HG02884 (cell line): ENCODE data around the gene PAM16.

Experiments used
- ATAC-seq: cut with Tn5 transposase; IDR thresholded peaks from one replicate; pipeline ENCODE4 v1.9.1; 2021; ENCODE audit warnings: mild to moderate bottlenecking, moderate library complexity; ENCODE audit not compliant: unreplicated experiment

PAM16 gene

DNA sequence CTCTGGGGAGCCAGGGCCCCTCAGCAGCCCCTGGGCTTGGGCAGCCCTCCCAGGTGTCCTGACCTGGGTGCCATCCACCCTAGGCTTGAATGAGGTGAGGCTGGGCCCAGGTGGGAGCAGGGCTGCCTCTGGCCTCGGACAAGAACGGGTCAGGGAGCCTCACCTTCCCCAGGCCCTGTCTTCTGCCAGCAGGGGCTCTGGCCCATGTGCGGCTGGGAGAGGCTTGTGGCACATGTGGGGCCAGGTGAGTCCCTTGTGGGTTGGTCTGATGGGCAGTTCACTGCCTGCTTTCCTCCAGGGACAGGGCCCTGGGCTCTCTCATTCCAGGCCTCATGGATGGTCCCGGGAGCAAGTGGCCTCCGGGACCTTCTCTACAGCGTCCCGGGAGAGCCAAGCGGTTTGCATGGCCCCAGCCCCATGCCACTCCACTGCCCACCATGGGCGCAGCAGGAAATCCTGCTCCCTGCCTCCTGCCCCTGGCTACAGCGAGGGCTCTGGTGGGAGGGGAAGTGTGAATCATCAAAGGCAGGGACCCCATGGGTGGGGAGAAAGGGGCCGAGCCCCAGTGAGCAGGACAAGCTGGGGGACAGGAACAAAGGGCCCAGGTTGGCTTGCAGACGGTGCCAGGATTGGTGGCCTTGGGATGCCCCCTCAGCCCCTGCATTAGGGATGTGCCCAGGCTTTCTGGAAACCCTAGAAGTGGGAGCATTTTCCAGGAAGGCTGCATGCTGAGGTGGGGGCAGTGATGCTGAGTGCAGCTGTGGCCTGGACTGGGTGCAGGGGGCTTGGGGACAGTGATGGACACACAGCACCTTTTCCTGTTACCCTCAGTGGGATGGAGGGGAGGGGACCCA, 32.7 kb upstream of the PAM16 start:
- no peak for ATAC-seq

DNA sequence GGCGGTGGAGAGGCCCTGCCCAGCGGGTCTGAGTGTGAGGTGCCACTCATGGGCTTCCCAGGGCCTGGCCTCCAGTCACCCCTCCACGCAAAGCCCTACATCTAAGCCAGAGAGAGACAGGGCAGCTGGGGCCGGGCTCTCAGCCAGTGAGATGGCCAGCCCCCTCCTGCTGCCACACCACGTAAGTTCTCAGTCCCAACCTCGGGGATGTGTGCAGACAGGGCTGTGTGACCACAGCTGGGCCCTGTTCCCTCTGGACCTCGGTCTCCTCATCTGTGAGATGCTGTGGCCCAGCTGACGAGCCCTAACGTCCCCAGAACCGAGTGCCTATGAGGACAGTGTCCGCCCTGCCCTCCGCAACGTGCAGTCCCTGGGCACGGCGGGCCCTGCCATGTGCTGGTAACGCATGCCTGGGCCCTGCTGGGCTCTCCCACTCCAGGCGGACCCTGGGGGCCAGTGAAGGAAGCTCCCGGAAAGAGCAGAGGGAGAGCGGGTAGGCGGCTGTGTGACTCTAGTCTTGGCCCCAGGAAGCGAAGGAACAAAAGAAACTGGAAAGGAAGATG, 31.8 kb upstream of the PAM16 start:
- ATAC-seq, result no peak

DNA sequence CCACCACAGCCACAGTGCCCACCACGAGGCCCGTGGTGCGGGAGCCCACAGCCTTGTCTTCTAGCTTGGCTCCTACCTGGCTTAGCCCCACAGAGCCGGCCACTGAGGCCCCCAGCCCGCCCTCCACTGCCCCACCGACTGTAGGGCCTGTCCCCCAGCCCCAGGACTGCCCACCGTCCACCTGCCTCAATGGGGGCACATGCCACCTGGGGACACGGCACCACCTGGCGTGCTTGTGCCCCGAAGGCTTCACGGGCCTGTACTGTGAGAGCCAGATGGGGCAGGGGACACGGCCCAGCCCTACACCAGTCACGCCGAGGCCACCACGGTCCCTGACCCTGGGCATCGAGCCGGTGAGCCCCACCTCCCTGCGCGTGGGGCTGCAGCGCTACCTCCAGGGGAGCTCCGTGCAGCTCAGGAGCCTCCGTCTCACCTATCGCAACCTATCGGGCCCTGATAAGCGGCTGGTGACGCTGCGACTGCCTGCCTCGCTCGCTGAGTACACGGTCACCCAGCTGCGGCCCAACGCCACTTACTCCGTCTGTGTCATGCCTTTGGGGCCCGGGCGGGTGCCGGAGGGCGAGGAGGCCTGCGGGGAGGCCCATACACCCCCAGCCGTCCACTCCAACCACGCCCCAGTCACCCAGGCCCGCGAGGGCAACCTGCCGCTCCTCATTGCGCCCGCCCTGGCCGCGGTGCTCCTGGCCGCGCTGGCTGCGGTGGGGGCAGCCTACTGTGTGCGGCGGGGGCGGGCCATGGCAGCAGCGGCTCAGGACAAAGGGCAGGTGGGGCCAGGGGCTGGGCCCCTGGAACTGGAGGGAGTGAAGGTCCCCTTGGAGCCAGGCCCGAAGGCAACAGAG, 31.0 kb upstream of the PAM16 start:
- ATAC-seq, result no peak

DNA sequence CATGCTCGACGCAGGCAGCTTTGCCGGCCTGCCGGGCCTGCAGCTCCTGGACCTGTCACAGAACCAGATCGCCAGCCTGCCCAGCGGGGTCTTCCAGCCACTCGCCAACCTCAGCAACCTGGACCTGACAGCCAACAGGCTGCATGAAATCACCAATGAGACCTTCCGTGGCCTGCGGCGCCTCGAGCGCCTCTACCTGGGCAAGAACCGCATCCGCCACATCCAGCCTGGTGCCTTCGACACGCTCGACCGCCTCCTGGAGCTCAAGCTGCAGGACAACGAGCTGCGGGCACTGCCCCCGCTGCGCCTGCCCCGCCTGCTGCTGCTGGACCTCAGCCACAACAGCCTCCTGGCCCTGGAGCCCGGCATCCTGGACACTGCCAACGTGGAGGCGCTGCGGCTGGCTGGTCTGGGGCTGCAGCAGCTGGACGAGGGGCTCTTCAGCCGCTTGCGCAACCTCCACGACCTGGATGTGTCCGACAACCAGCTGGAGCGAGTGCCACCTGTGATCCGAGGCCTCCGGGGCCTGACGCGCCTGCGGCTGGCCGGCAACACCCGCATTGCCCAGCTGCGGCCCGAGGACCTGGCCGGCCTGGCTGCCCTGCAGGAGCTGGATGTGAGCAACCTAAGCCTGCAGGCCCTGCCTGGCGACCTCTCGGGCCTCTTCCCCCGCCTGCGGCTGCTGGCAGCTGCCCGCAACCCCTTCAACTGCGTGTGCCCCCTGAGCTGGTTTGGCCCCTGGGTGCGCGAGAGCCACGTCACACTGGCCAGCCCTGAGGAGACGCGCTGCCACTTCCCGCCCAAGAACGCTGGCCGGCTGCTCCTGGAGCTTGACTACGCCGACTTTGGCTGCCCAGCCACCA, 30.2 kb upstream of the PAM16 start:
- no peak for ATAC-seq

DNA sequence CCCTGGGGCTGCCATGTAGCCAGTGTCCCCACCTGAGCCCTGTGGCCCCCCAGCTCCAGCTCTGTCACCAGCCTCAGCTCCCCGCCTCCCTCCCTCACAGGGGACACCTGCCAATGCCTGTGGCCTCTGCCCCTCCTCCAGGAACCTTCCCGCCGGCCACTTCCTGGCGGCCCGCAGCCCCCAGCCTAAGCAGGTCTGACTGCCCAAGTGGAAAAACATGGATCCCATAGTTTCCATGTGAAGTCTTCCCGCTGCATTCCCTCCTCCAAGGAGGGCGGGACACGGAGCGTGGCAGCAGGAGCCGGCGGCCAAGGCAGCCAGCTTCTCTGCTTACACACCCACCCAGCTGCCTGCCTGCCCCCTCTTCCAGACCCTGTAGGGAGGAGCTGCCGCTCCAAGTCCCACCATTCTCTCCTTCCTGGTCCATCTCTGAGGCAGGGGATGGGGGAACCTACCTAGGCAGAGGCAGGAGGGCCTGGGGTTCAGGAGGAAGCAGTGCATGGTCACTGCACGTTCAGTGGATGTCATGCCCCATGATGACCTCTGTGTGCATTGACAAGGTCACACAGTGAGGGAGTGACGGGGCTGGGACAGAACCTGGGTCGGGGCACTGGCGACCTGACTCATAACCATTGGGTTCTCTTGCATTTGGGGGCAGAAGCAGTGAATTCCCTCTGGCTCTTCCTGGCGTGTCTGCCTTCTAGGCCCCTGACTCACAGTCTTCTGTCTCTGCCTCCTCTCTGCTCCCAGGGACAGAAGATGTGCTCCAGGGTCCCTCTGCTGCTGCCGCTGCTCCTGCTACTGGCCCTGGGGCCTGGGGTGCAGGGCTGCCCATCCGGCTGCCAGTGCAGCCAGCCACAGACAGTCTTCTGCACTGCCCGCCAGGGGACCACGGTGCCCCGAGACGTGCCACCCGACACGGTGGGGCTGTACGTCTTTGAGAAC, 29.3 kb upstream of the PAM16 start:
- ATAC-seq, result no peak

DNA sequence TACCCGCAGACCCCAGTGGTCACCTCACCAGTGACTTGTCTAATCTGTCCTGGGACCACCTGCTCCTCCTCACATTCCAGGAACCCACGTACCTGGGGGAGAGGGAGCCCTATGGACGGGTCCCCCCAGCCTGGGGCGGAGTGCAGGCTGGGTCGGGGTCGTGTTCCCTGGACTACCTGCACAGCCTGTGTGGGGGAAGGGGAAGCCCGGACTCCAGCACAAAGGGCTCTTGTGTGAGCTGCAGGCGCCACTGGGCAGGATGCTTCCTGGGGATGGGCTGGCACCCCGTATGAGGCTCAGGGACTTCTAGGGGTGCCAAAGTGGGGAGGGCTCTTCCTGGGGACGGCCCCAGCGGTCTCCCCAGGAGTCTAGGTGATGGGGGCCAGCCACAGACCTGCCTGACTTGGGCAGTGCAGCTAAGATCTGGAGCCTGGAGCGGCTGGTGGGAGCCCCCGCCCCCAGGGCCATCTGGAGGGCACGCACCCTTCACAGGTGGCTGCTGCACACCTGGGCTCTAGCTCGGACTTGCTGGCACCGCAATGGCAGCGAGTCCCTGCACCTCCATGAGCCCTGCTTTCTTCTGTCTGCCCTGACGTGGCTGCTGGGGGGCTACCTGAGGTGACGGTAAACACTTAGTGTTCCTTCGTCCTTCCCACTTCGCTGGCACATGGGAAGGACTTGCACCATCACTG, 28.0 kb upstream of the PAM16 start:
- no peak for ATAC-seq

DNA sequence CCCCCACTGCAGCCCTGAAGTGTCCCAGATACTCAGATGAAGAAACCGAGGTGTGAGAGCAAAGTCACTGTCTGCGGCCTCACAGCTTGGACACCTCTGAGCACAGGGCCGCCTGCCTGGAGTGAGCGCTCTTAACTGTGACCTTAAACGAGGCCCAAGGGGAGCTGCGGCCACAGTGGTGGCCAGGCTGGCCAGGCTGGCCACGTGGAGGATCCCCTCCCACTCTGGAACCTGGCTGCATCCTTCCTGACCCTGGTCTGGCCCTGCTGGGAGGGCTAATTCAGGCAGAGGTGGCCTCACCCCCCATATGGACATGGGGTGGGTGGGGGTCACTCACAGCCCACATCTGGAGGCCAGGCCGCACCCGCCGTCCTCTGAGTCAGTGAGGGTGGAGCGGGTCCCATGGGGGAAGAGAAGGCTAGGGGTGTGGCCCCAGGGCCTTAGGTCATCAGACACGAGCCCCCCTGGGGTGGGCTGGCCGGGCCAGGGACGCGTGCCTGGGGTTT, 27.1 kb upstream of the PAM16 start:
- ATAC-seq, result no peak

DNA sequence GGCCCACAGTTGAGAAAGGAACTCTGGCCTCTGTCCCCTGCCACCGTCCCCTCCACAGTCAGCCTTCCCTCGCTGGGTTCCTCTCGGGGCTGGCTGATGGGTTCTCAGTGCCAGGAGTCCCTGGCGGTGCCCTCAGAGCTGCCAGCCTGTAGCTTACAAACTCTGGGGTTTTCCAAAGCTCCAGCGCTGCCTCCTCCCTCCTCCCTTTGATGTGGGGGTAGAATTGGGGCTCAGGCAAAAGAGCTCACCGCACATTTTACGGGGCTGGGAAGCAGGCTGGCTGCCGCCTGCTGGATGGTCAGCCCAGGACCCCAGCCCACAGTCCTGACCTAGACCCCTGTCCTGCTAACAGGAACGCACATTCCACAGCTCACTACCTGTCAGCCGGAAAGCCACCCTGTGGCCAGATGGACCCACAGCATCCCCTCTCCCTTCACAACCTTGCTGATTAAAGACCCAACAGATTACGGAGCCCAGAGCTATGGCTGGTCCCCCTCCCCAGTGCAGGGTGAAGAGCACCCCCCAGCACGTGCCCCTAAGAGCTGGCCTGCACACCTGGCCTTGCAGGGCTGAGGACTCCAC, 26.5 kb upstream of the PAM16 start:
- no peak for ATAC-seq

DNA sequence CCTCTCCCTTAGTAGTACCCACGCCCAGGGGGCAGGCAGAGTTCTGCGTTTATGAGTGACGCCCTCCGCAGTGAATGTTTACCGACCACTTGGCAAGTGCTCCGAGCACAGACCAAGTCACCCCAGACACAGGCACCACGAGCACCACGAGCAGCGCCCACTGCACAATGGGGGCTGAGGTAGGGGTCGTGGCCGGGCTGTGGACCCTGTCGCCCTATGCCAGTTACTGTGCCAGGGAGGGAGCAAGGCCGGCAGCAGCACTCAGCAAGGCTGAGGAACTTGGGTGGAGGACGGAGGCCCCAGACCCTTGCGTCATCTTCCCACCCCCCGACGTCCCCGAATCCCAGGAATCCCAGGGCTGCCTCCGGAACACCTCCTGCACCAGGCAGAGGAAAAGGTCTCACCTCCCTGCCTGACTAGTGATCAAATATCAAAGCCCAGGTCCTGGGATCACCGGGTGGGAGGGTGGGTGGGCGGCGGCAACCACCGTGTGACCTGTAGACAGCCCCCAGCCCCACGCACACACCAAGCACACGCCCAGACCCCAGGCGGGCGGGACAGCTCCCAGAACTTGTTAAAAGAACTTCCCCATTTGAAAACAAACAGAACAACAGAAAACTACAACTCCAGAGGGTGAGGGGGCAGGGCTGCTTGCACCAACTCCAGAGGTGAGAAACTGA, 25.9 kb upstream of the PAM16 start:
- no peak for ATAC-seq

DNA sequence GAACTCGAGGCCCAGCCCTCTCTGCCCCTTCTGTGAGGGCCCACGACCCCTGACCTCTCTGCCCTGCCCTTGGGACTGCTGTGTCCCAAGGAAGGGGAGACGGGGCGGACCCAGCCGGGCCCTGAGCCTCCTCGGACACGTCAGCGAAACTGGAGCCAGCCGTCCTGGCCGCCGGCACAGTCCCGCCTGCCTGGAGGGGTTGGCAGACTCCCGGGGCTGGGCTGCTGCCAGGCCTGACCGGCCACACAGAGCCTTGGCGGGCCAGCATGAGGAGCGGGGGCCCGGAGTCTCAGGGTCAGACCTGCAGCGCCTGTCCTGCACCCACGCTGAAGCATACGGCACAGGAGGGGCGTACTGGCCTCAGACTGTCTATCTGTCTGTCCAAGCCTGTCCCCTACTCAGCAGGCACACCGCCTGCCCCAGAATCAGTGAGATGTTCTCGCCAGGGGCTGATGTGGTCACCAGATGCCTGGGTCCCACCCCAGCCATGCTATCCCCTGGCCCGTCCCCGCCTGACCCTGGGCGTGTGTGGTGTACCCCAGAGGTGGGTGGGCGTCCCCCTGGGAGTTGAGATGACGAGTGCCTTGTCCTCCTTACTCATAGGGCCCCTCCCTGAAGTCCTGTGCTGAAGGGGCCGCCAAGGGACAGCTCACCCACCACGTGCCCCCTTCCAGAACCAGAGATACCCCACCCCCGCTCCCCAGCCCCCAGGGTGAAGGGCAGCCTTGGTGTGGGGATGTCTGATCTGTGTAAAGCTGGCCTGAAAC, 25.2 kb upstream of the PAM16 start:
- ATAC-seq, result no peak

DNA sequence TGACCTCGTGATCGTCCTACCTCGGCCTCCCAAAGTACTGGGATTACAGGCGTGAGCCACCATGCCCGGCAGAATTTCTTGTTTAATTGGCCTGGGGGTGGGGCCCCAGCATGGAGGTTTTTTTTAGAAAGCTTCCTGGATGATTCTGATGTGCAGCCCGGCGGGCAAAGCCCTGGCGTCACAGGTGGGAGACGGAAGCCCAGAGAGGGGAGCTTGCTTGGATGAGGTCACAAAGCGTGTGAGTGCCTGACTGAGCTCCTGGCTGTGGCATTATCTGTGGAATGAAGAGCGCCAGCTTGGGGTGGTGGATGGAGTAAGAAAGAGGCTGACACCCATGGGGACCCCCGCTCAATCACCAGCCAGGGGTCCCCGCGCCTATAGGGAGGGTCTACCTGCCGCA, 24.6 kb upstream of the PAM16 start:
- no peak for ATAC-seq

DNA sequence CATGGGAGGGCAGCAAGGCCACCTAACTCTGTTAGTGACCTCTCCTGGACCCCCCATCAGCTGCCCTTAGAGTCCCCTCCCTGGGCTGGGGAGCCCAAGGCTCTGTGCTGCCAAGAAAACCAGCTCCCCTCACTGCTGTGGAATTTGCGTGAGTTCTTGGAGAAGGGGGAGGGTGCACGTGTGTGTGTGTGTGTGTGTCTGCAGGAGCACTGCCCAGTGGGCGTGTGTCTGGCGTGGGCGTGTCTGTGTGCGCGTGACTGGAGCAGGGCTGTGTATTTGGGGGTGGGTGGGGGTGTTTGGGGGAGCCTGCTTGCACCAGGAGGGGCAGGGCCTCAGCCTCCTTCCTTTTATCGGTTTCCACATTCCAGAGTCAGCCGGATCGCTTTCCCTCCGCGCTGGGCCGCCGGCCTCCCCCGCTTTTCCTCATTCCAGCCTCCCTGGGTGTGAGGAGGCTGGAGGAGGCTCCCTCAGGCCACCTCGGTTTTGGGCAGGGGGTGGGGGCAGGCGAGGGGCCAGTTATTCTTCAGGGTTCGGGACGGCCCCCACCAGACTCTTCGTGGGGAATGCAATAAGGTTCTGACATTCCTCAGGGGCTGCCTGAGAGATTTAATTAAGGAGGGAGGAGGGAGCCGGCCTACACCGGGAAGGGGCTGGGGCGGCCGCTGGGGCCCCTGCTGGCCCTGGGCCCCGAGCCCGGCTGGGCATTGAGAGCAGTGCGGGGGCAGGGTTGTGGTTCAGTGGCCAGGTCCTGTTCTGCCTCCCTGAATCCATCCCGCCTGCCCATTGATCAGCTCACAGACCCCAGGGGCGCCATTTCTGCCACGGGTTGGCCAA, 23.0 kb upstream of the PAM16 start:
- ATAC-seq, result no peak

DNA sequence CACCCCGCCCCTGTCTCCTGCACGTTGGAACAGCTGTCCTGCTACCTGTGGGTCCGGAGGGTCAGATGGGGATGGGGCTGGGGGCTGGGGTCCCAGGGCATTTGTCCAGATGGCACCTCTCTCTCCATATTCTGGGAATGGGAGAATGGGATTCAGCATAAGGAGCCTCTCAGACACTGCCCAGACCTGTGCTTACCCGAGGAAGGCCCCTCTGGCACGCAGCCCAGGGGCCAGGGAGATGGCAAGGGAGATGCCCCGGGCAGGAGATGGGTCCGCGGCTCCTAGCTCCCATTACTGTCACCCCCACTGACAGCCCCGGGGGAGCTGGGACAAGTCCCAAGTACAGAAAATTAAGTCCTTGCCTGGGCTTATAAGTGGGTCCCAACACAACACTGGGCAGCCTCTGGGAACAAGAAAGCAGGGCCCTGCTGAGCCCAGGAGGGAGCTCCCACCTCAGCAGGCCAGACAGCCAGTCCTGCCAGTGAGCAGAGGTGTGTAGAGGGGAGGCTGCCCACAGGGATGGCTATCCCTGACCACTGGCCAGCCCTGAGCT, 22.3 kb upstream of the PAM16 start:
- ATAC-seq, result no peak

DNA sequence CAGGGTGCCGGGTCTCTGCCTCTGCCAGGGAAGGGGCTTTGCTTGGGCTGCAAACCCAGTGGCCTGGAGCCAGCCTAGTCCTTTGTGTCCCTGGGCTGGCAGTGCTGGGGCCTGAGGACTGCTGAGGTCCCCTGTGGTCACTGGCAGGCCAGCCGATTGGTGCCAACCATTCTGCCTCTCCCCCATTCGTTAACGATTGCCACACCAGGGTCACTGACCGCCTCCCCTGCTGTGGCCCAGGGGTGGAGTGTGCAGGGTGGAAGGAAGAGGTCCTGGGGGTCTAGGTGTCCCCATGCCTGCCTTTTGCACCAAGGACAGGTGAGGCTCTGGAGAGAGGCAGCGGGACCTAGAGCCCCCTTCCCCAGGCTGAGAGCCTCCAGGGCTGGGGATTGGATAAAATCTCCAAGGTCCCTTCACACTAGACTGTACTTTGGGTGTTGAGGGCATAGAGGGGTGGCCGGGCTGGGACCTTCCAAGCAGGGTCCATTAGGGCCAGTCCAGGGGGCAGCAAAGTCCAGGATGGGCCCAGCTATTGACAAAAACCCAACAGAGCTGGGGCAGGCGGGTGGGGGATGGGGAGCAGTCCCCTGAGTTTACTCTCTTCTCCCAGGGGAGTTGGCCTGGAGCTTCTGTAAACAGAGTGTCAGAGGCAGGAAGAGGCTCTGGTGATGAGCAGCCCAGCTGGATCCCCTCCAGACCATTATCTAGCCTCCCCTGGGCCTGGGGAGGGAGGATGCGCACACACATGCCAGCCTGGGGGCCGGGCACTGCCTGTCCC, 21.6 kb upstream of the PAM16 start:
- ATAC-seq, result no peak

DNA sequence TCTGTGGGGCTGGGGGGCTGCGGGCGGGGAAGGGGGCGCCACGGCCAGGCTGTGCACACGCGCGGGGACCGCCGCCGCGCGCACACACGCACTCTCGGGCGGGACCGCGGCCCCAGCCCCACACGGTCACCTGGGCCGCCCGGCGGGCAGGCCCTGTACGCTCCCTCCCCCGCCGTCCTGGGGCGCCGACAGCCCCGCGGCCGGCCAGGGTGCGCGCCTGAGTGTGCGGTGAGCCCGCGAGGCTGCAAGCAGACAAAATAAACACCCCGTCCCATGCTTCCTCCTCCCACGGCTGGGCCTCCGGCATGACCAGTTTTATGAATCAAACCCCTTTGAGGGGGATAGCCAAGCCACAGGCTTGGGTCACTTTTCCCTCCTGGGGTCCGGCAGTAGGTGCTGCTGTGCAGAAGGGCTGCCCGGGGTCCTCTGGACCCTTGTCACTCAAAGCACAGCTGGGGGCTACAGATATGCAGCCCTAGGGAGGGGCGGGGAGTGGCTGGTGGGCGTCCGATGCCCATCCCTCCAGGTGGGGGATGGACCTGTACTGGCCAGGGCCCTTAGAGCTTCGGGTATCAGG, 21.0 kb upstream of the PAM16 start:
- ATAC-seq, result no peak
